NB4 (cell line): ENCODE data around the gene CHI3L2.

Experiments
- MYC ChIP-seq: IDR thresholded peaks from 2 replicates; pipeline ENCODE4 v1.6.1; 2011; ENCODE audit warnings: low read depth, low read length
- POLR2A ChIP-seq: IDR thresholded peaks from 2 replicates; pipeline ENCODE4 v1.6.1; 2011; ENCODE audit warnings: mild to moderate bottlenecking; ENCODE audit not compliant: insufficient read length; ENCODE audit errors: extremely low read depth
- TF ChIP-seq, protein P1 (sequence below): IDR thresholded peaks from one replicate; pipeline ENCODE4 v1.5.1; 2012; ENCODE audit warnings: low read depth, low read length
- TF ChIP-seq, protein P2 (sequence below): IDR thresholded peaks from 2 replicates; pipeline ENCODE4 v1.6.1; 2011; ENCODE audit warnings: low read depth, low read length

DNA sequence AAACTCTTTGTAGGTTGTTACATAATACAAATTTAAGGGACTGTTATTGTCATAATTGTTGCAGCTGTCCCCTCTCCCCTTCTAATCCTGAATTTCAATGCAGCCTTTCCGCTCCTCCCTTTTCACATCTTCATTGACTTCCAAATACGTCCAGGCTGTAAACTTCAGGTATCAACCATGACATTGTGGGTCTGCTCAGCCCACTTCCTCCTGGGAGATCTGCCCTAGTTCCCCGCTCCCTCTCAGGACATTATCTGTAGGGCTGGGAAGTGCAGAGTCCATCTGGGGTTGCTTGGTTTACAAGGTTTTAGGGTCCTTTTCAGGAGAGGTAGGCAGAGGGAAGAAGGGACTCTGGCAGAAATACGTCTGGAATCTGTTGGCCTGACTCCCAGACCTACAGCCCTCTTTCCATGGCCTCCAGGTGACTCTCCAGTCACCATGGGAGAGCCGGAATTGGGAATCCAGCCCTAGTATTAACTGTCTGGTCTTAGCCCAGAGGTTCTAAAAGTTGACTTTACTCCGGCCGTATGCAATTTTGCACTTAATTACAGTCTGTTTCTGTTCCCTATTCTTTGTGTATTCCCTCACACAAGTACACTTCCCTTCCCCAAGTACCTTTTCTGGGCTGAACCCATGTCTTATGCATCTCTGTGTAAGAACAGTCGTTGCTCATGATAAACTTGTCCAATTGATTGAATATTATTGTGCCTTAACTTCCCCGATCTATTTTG, 22.4 kb upstream of the CHI3L2 start:
- TF ChIP-seq, protein P1, sequence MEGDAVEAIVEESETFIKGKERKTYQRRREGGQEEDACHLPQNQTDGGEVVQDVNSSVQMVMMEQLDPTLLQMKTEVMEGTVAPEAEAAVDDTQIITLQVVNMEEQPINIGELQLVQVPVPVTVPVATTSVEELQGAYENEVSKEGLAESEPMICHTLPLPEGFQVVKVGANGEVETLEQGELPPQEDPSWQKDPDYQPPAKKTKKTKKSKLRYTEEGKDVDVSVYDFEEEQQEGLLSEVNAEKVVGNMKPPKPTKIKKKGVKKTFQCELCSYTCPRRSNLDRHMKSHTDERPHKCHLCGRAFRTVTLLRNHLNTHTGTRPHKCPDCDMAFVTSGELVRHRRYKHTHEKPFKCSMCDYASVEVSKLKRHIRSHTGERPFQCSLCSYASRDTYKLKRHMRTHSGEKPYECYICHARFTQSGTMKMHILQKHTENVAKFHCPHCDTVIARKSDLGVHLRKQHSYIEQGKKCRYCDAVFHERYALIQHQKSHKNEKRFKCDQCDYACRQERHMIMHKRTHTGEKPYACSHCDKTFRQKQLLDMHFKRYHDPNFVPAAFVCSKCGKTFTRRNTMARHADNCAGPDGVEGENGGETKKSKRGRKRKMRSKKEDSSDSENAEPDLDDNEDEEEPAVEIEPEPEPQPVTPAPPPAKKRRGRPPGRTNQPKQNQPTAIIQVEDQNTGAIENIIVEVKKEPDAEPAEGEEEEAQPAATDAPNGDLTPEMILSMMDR, result no peak
- no peak for TF ChIP-seq POLR2A
- TF ChIP-seq, protein P2, sequence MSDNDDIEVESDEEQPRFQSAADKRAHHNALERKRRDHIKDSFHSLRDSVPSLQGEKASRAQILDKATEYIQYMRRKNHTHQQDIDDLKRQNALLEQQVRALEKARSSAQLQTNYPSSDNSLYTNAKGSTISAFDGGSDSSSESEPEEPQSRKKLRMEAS, result no peak
- TF ChIP-seq MYC, result no peak
